GM12878 (cell line): Measurements from ENCODE around the gene IFNL3. TPM values are rescaled to one million over a fixed set of nuclear protein-coding genes. Genes with fewer than 3 reads are reported as not detected.

Experiments
- ATAC-seq: fragments of 200-7000 bp; cut with Tn5 transposase; 3 replicates; pipeline ENCODE4 v1.9.1; 2020; ENCODE audit warnings: mild to moderate bottlenecking, moderate library complexity
- BruUV-seq: library from RNA; stranded (reverse); fragments of 400-500 nt; replicated peaks from 2 replicates; lab custom pipeline; 2021; lab: Mats Ljungman, UMichigan
- CTCF ChIA-PET: fragments of 300-600 bp; sonication (Branson Sonifier 250); formaldehyde crosslinking; extraction: SDS; loops from one replicate; lab custom pipeline; 2021; ENCODE audit warnings: inconsistent platforms; lab: Yijun Ruan, JAX
- POLR2A ChIA-PET: fragments of 350-600 bp; formaldehyde crosslinking; extraction: SDS; loops from one replicate; lab custom pipeline; 2021; ENCODE audit warnings: inconsistent platforms; lab: Charles Lee
- RAD21 ChIA-PET: fragments of 300-600 bp; sonication (Branson Sonifier 250); formaldehyde crosslinking; loops from one replicate; lab custom pipeline; 2023; ENCODE audit warnings: antibody characterized with exemption; ENCODE audit not compliant: unreplicated experiment; lab: Charles Lee
- SMC1A ChIA-PET: fragments of 300-600 bp; sonication (Branson Sonifier 250); formaldehyde crosslinking; loops from one replicate; lab custom pipeline; 2023; ENCODE audit not compliant: unreplicated experiment, uncharacterized antibody; lab: Charles Lee
- DNase-seq: peaks from one replicate; pipeline ENCODE4 v3.0.0-alpha.2; 2011; ENCODE audit warnings: low read depth, low spot score
- FAIRE-seq: peaks from 3 replicates; lab custom pipeline; 2011; peaks lifted over from hg19 to GRCh38; lab: Jason Lieb, UNC
- H2AFZ ChIP-seq: 2 replicates; pipeline ENCODE4 v1.6.0; 2011; ENCODE audit warnings: low read depth, low read length, control low read depth; ENCODE audit not compliant: control insufficient read depth
- H3K27ac ChIP-seq: 2 replicates; pipeline ENCODE4 v1.5.1; 2011; ENCODE audit warnings: control low read depth; ENCODE audit not compliant: control insufficient read depth, insufficient read depth
- H3K27me3 ChIP-seq, 2 experiments: replicated peaks in 1 of 2; 2 replicates each; pipeline versions ENCODE4 v1.6.0 to v1.6.1; 2011; ENCODE audit warnings: low read length in 1 of 2; ENCODE audit not compliant: control insufficient read depth in 2 of 2, insufficient read depth in 2 of 2
- H3K36me3 ChIP-seq, 2 experiments: 2 replicates each; pipeline ENCODE4 v1.5.1; 2011; ENCODE audit warnings: low read length in 1 of 2; ENCODE audit not compliant: control insufficient read depth in 2 of 2, insufficient read depth in 2 of 2
- H3K4me1 ChIP-seq: 2 replicates; pipeline ENCODE4 v1.6.1; 2011; ENCODE audit warnings: mild to moderate bottlenecking, low read length, moderate library complexity, mixed read lengths; ENCODE audit not compliant: control insufficient read depth, insufficient read depth
- H3K4me2 ChIP-seq: 2 replicates; pipeline ENCODE4 v1.6.0; 2011; ENCODE audit warnings: control low read depth; ENCODE audit not compliant: control insufficient read depth, insufficient read depth
- H3K4me3 ChIP-seq: fragments of 200-600 bp; sonication (generic); 2 replicates; pipeline ENCODE4 v1.5.1; 2016
- H3K79me2 ChIP-seq: 2 replicates; pipeline ENCODE4 v1.6.0; 2011; ENCODE audit warnings: low read length; ENCODE audit not compliant: control insufficient read depth, insufficient read depth
- H3K9ac ChIP-seq: 2 replicates; pipeline ENCODE4 v1.8.0; 2011; ENCODE audit warnings: low read length, control low read depth, mixed read lengths; ENCODE audit not compliant: control insufficient read depth, insufficient read depth
- H3K9me3 ChIP-seq: replicated peaks from 3 replicates; pipeline ENCODE4 v1.5.1; 2011; ENCODE audit warnings: mild to moderate bottlenecking, low read length; ENCODE audit not compliant: control insufficient read depth, insufficient read depth
- H4K20me1 ChIP-seq: 2 replicates; pipeline ENCODE4 v1.6.0; 2011; ENCODE audit not compliant: control insufficient read depth, insufficient read depth
- BACH1 ChIP-seq: fragments of 450-650 bp; IDR thresholded peaks from 2 replicates; pipeline ENCODE4 v1.6.1; 2017; ENCODE audit warnings: mild to moderate bottlenecking, borderline replicate concordance
- FOXM1 ChIP-seq: IDR thresholded peaks from 2 replicates; pipeline ENCODE4 v1.6.1; 2012; ENCODE audit warnings: low read depth, mild to moderate bottlenecking, inconsistent platforms, low read length, moderate library complexity
- MXI1 ChIP-seq: fragments of 150-350 bp; IDR thresholded peaks from 2 replicates; pipeline ENCODE4 v1.6.1; 2011; ENCODE audit warnings: low read depth, mild to moderate bottlenecking, inconsistent platforms, low read length, improper control_type of control experiment
- NR2C1 ChIP-seq: fragments of 450-650 bp; IDR thresholded peaks from 2 replicates; pipeline ENCODE4 v1.6.1; 2017; ENCODE audit warnings: antibody characterized with exemption, mild to moderate bottlenecking, moderate library complexity
- PML ChIP-seq: IDR thresholded peaks from 2 replicates; pipeline ENCODE4 v1.6.1; 2012; ENCODE audit warnings: low read length, inconsistent platforms
- POLR2A ChIP-seq: IDR thresholded peaks from 2 replicates; pipeline ENCODE4 v1.6.1; 2011; ENCODE audit warnings: low read depth, mild to moderate bottlenecking, low read length
- POLR2AphosphoS2 ChIP-seq: IDR thresholded peaks from 2 replicates; pipeline ENCODE4 v1.6.1; 2011; ENCODE audit warnings: low read depth, mild to moderate bottlenecking, low read length, improper control_type of control experiment, moderate library complexity
- RBBP5 ChIP-seq: fragments of 200-600 bp; sonication (generic); conservative IDR thresholded peaks from 2 replicates; pipeline ENCODE4 v1.6.1; 2016
- SREBF1 ChIP-seq: IDR thresholded peaks from 2 replicates; pipeline ENCODE4 v1.6.1; 2012; ENCODE audit warnings: mild to moderate bottlenecking, low read length
- TAF1 ChIP-seq: IDR thresholded peaks from 2 replicates; pipeline ENCODE4 v1.6.1; 2011; ENCODE audit warnings: mild to moderate bottlenecking, low read depth, low read length, borderline replicate concordance
- TCF12 ChIP-seq: IDR thresholded peaks from 2 replicates; pipeline ENCODE4 v1.6.1; 2011; ENCODE audit warnings: low read depth, mild to moderate bottlenecking, low read length
- TCF3 ChIP-seq: IDR thresholded peaks from 2 replicates; pipeline ENCODE4 v1.6.1; 2012; ENCODE audit warnings: low read depth, mild to moderate bottlenecking, low read length, borderline replicate concordance; ENCODE audit not compliant: insufficient read depth
- YBX1 ChIP-seq: fragments of 450-650 bp; IDR thresholded peaks from 2 replicates; pipeline ENCODE4 v1.6.1; 2016; ENCODE audit warnings: antibody characterized with exemption
- WGBS: methylation state at CpG from one replicate; pipeline ENCODE4 v1.1.6; 2016; ENCODE audit warnings: low lambda C conversion rate; ENCODE audit not compliant: insufficient replicate concordance, insufficient coverage; ENCODE audit errors: missing lambda C conversion rate; 5-methylcytosine and 5-hydroxymethylcytosine counted together
- in situ Hi-C: fragments of 300-500 bp; cut with MboI; formaldehyde crosslinking; loops from 9 replicates; pipeline ENCODE4 v1.14.3; 2018; ENCODE audit warnings: mixed read lengths
- intact Hi-C: fragments of 100-400 bp; cut with micrococcal nuclease; formaldehyde crosslinking; loops from one replicate; pipeline ENCODE4 v1.14.2; 2022; ENCODE audit not compliant: unreplicated experiment
- polyA plus RNA-seq, 11 experiments: library from polyadenylated mRNA; depleted of rRNA in 4 of 11; unstranded in 6 of 11; stranded (reverse) in 5 of 11; fragments of >200 nt; fragmentation: Nextera tagmentation in 4 of 11; fragmentation: Illumina TruSeq in 1 of 11; extraction: Ambion mirVana in 4 of 11; extraction: Trizol in 1 of 11; gene quantifications; 1 replicate in 1 of 11; 2 replicates in 10 of 11; pipeline versions ENCODE4 v1.2.1 to v1.2.3, GENCODE V29; 2011 to 2016; ENCODE audit warnings: inconsistent platforms in 2 of 11, missing spikeins in 2 of 11, low read depth in 1 of 11
- total RNA-seq, 4 experiments: library from RNA; depleted of rRNA in 3 of 4; stranded (reverse); fragments of >200 nt in 3 of 4; fragmentation: Illumina TruSeq in 1 of 4; extraction: Trizol in 1 of 4; gene quantifications; 2 replicates each; pipeline versions ENCODE4 v1.2.1 to v1.2.3, GENCODE V29; 2013 to 2021
- TF ChIP-seq, protein P1 (sequence below): IDR thresholded peaks from 2 replicates; pipeline ENCODE4 v1.6.1; 2012; ENCODE audit warnings: mild to moderate bottlenecking, low read depth, low read length
- TF ChIP-seq, protein P2 (sequence below): IDR thresholded peaks from 2 replicates; pipeline ENCODE4 v1.6.1; 2011; ENCODE audit warnings: low read depth, mild to moderate bottlenecking, low read length, moderate library complexity, borderline replicate concordance; ENCODE audit errors: extremely low read depth
- TF ChIP-seq, protein P3 (sequence below): fragments of 450-650 bp; IDR thresholded peaks from 2 replicates; pipeline ENCODE4 v1.6.1; 2017; ENCODE audit warnings: mild to moderate bottlenecking
- TF ChIP-seq, protein P4 (sequence below): IDR thresholded peaks from 2 replicates; pipeline ENCODE4 v1.6.1; 2011; ENCODE audit warnings: mild to moderate bottlenecking, low read depth, low read length, moderate library complexity; ENCODE audit not compliant: insufficient replicate concordance

The IFNL3 gene
- total and polyA plus RNA-seq, 10 of the 15 experiments (the other 5 are each of a cell fraction or from before 2014, with no cell fraction given) = not detected

DNA sequence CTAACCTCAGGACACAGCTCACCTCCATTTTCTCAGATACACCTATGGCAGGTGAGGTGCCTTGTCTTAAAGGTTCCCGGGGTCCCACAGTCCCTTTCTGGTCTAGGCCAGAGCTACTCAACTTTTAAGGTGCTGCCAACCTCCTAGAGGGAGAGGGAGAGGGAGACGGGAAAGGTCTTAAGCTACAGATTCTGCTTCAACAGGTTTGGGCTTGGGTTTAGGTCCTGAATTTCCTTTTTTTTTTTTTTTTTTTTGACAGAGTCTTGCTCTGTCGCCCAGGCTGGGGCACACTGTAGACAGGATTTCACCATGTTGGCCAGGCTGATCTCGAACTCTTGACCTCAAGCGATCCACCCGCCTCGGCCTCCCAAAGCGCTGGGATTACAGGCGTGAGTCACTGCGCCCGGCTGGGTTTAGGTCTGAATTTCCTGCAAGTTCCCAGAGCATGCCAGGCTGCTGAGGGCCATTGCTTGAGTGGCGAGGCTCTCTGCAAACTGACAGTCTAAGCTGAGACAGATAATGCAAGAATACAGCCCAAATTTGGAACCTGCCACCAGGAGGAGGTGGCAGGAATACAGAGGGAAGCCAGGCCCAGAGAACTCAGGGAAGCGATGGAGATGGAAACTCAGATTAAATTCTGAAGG is 33.0 kb downstream of the IFNL3 start:
- Histone ChIP-seq H3K4me3 (no peak overlapping the region), H3K4me1 (no peaks in the 10 kb centered on the region), H3K9ac (no peak overlapping the region), H2AFZ (no peak overlapping the region), H3K27me3 (peaks cover 0 to 3% of the 10 kb centered on the region in 2 experiments; a peak in 1 of 4 replicates), H3K36me3 (no peaks in the 10 kb centered on the region), H4K20me1 (no peaks in the 10 kb centered on the region), H3K4me2 (no peak overlapping the region), H3K27ac (no peak overlapping the region), H3K79me2 (no peaks in the 10 kb centered on the region), H3K9me3 (no peaks in the 10 kb centered on the region; the same call in 2 of the 3 replicates)
- RAD21 ChIA-PET = interaction anchor here (0.5 to 0.8 kb wide), 2 partner anchors 123 to 952 kb away, joined by 3 read pairs; no protein-coding TSS in a partner anchor
- FAIRE-seq (no peak), ATAC-seq (no peak), DNase-seq (no peak)
- no peak for TF ChIP-seq BACH1
- TF ChIP-seq, protein P1, sequence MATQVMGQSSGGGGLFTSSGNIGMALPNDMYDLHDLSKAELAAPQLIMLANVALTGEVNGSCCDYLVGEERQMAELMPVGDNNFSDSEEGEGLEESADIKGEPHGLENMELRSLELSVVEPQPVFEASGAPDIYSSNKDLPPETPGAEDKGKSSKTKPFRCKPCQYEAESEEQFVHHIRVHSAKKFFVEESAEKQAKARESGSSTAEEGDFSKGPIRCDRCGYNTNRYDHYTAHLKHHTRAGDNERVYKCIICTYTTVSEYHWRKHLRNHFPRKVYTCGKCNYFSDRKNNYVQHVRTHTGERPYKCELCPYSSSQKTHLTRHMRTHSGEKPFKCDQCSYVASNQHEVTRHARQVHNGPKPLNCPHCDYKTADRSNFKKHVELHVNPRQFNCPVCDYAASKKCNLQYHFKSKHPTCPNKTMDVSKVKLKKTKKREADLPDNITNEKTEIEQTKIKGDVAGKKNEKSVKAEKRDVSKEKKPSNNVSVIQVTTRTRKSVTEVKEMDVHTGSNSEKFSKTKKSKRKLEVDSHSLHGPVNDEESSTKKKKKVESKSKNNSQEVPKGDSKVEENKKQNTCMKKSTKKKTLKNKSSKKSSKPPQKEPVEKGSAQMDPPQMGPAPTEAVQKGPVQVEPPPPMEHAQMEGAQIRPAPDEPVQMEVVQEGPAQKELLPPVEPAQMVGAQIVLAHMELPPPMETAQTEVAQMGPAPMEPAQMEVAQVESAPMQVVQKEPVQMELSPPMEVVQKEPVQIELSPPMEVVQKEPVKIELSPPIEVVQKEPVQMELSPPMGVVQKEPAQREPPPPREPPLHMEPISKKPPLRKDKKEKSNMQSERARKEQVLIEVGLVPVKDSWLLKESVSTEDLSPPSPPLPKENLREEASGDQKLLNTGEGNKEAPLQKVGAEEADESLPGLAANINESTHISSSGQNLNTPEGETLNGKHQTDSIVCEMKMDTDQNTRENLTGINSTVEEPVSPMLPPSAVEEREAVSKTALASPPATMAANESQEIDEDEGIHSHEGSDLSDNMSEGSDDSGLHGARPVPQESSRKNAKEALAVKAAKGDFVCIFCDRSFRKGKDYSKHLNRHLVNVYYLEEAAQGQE = no peak
- no peak for TF ChIP-seq POLR2A
- no peak for TF ChIP-seq TAF1
- no peak for TF ChIP-seq YBX1
- TF ChIP-seq TCF12 = no peak
- TF ChIP-seq, protein P2, sequence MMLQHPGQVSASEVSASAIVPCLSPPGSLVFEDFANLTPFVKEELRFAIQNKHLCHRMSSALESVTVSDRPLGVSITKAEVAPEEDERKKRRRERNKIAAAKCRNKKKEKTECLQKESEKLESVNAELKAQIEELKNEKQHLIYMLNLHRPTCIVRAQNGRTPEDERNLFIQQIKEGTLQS = no peak
- TF ChIP-seq, protein P3, sequence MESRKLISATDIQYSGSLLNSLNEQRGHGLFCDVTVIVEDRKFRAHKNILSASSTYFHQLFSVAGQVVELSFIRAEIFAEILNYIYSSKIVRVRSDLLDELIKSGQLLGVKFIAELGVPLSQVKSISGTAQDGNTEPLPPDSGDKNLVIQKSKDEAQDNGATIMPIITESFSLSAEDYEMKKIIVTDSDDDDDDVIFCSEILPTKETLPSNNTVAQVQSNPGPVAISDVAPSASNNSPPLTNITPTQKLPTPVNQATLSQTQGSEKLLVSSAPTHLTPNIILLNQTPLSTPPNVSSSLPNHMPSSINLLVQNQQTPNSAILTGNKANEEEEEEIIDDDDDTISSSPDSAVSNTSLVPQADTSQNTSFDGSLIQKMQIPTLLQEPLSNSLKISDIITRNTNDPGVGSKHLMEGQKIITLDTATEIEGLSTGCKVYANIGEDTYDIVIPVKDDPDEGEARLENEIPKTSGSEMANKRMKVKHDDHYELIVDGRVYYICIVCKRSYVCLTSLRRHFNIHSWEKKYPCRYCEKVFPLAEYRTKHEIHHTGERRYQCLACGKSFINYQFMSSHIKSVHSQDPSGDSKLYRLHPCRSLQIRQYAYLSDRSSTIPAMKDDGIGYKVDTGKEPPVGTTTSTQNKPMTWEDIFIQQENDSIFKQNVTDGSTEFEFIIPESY = no peak
- no peak for TF ChIP-seq POLR2AphosphoS2
- TF ChIP-seq NR2C1 = no peak
- TF ChIP-seq, protein P4, sequence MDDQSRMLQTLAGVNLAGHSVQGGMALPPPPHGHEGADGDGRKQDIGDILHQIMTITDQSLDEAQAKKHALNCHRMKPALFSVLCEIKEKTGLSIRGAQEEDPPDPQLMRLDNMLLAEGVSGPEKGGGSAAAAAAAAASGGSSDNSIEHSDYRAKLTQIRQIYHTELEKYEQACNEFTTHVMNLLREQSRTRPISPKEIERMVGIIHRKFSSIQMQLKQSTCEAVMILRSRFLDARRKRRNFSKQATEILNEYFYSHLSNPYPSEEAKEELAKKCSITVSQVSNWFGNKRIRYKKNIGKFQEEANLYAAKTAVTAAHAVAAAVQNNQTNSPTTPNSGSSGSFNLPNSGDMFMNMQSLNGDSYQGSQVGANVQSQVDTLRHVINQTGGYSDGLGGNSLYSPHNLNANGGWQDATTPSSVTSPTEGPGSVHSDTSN = no peak
- no peak for TF ChIP-seq TCF3
- no peak for TF ChIP-seq RBBP5
- TF ChIP-seq MXI1 = no peak
- no peak for TF ChIP-seq PML
- TF ChIP-seq FOXM1 = no peak
- TF ChIP-seq SREBF1 = no peak
- WGBS = 52% methylated on average over 13 of the region's 13 CpGs
- in situ Hi-C loops = no loop called here
- BruUV-seq = no TSS peak
- SMC1A ChIA-PET = interaction anchor here (0.7 to 1.6 kb wide), 3 partner anchors 110 to 418 kb away, joined by 3 read pairs; no protein-coding TSS in a partner anchor
- intact Hi-C loops = loop anchor here (5.0 kb wide), 2 partner anchors 115 to 200 kb away; partner anchors contain the start of gene PLEKHG2
- POLR2A ChIA-PET = interaction anchor here (0.5 kb wide), 1 partner anchor 845 kb away, joined by 3 read pairs; no protein-coding TSS in a partner anchor
- CTCF ChIA-PET = interaction anchor here (0.6 to 4.0 kb wide), 2 partner anchors 39 to 116 kb away, joined by 3 to 28 read pairs; no protein-coding TSS in a partner anchor
